ENCODE results near the gene FAM83F. TPM values are rescaled to one million over a fixed set of nuclear protein-coding genes. Genes with fewer than 3 reads are reported as not detected.

Gene FAM83F
- total and polyA plus RNA-seq, 4 donors, result 0.39 to 1.5 (median 1.2) TPM

DNA sequence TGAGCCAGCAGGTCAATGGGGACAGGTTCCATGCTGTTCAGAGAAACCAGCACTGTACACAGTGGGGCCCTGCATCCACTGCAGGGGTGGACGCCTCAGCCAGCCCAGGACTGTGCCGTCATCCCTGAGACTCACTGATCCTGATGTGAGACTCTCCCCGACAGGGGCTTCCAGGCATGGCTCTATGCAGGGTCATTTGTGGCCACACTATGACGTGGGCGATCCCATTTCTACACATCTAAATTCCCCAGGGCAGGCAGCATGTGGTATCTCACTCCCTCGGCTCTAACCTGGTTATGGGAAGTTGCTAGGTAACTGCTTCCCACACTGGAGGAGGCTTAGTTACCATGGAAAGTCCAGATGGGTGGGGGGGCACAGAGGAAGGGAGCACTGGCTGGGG is 14.2 kb upstream of the FAM83F start (continued):
- TF ChIP-seq, protein P1, sequence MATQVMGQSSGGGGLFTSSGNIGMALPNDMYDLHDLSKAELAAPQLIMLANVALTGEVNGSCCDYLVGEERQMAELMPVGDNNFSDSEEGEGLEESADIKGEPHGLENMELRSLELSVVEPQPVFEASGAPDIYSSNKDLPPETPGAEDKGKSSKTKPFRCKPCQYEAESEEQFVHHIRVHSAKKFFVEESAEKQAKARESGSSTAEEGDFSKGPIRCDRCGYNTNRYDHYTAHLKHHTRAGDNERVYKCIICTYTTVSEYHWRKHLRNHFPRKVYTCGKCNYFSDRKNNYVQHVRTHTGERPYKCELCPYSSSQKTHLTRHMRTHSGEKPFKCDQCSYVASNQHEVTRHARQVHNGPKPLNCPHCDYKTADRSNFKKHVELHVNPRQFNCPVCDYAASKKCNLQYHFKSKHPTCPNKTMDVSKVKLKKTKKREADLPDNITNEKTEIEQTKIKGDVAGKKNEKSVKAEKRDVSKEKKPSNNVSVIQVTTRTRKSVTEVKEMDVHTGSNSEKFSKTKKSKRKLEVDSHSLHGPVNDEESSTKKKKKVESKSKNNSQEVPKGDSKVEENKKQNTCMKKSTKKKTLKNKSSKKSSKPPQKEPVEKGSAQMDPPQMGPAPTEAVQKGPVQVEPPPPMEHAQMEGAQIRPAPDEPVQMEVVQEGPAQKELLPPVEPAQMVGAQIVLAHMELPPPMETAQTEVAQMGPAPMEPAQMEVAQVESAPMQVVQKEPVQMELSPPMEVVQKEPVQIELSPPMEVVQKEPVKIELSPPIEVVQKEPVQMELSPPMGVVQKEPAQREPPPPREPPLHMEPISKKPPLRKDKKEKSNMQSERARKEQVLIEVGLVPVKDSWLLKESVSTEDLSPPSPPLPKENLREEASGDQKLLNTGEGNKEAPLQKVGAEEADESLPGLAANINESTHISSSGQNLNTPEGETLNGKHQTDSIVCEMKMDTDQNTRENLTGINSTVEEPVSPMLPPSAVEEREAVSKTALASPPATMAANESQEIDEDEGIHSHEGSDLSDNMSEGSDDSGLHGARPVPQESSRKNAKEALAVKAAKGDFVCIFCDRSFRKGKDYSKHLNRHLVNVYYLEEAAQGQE (IDR thresholded peaks at IDR 0.05), result no peak
- TF ChIP-seq JUND (IDR thresholded peaks at IDR 0.05), result no peak
- no peak for TF ChIP-seq TAF1 (conservative IDR thresholded peaks at IDR 0.05)
- TF ChIP-seq HNF4G (IDR thresholded peaks at IDR 0.05), result no peak
- no peak for TF ChIP-seq RXRA (IDR thresholded peaks at IDR 0.05)
- TF ChIP-seq HNF4A (conservative IDR thresholded peaks at IDR 0.05), result no peak
- no peak for TF ChIP-seq YY1 (IDR thresholded peaks at IDR 0.05)
- TF ChIP-seq, protein P2, sequence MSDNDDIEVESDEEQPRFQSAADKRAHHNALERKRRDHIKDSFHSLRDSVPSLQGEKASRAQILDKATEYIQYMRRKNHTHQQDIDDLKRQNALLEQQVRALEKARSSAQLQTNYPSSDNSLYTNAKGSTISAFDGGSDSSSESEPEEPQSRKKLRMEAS (IDR thresholded peaks at IDR 0.05), result no peak
- no peak for TF ChIP-seq GABPA (IDR thresholded peaks at IDR 0.05 in 1 of 2, conservative IDR thresholded peaks at IDR 0.05 in 1 of 2)
- no peak for TF ChIP-seq FOXA2 (IDR thresholded peaks at IDR 0.05)
- no peak for TF ChIP-seq NR2F2 (IDR thresholded peaks at IDR 0.05)

DNA sequence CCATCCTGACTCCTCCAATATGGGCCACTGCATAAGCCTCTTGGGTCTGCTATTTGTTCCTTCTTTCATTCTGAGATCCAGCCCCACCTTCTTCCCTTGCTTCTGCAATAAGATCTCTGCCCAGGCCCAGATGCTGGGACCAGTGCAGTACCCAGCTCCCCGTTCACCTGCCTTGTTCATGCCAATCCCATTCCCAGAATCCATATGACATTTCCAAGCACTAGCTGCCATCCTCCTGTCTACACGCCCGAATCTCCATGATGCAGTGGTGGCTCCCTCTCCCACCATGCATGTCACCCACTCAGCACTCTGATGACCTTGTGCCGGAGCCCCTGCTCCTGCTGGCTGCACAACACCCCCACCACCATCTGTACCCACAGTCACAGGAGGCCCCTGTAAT is 11.4 kb upstream of the FAM83F start:
- Histone ChIP-seq H3K4me3 (ENCODE audit: low read depth in 1 of 3, low read length in 3 of 3) (no peak overlapping the region), H3K27me3 (ENCODE audit: control insufficient read depth in 4 of 4, insufficient read depth in 4 of 4, low read length in 3 of 4) (no peaks in the 10 kb centered on the region), H3K9ac (ENCODE audit: low read depth in 1 of 2, low read length in 2 of 2) (no peak overlapping the region), H3K9me3 (ENCODE audit: control insufficient read depth in 4 of 4, low read length in 3 of 4) (no peaks in the 10 kb centered on the region), H3K27ac (ENCODE audit: low read depth in 1 of 2, low read length in 2 of 2) (no peak overlapping the region), H3K36me3 (ENCODE audit: control insufficient read depth in 4 of 4, insufficient read depth in 3 of 4, low read depth in 1 of 4, low read length in 3 of 4) (no peaks in the 10 kb centered on the region), H3K4me1 (ENCODE audit: control insufficient read depth in 4 of 4, insufficient read depth in 4 of 4, low read length in 3 of 4) (no peaks in the 10 kb centered on the region)
- 95% methylated on average over 4 of the region's 4 CpGs for WGBS
- TF ChIP-seq YY1 (IDR thresholded peaks at IDR 0.05) (no peak), HNF4A (conservative IDR thresholded peaks at IDR 0.05) (no peak), RXRA (IDR thresholded peaks at IDR 0.05) (no peak), FOXA2 (IDR thresholded peaks at IDR 0.05) (no peak), JUND (IDR thresholded peaks at IDR 0.05) (no peak), RAD21 (IDR thresholded peaks at IDR 0.05) (no peak), HNF4G (IDR thresholded peaks at IDR 0.05) (no peak), SP1 (IDR thresholded peaks at IDR 0.05) (no peak), EGR1 (IDR thresholded peaks at IDR 0.05; ENCODE audit: low read depth in 2 of 2) (no peak), GABPA (IDR thresholded peaks at IDR 0.05 in 1 of 2, conservative IDR thresholded peaks at IDR 0.05 in 1 of 2) (no peak), TAF1 (conservative IDR thresholded peaks at IDR 0.05) (no peak), NR2F2 (IDR thresholded peaks at IDR 0.05) (no peak), ZBTB33 (IDR thresholded peaks at IDR 0.05) (no peak), FOXA1 (IDR thresholded peaks at IDR 0.05) (no peak)
- TF ChIP-seq, protein P3, sequence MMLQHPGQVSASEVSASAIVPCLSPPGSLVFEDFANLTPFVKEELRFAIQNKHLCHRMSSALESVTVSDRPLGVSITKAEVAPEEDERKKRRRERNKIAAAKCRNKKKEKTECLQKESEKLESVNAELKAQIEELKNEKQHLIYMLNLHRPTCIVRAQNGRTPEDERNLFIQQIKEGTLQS (IDR thresholded peaks at IDR 0.05), result no peak
- TF ChIP-seq, protein P4, sequence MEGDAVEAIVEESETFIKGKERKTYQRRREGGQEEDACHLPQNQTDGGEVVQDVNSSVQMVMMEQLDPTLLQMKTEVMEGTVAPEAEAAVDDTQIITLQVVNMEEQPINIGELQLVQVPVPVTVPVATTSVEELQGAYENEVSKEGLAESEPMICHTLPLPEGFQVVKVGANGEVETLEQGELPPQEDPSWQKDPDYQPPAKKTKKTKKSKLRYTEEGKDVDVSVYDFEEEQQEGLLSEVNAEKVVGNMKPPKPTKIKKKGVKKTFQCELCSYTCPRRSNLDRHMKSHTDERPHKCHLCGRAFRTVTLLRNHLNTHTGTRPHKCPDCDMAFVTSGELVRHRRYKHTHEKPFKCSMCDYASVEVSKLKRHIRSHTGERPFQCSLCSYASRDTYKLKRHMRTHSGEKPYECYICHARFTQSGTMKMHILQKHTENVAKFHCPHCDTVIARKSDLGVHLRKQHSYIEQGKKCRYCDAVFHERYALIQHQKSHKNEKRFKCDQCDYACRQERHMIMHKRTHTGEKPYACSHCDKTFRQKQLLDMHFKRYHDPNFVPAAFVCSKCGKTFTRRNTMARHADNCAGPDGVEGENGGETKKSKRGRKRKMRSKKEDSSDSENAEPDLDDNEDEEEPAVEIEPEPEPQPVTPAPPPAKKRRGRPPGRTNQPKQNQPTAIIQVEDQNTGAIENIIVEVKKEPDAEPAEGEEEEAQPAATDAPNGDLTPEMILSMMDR (IDR thresholded peaks at IDR 0.05; ENCODE audit: low read depth, low read length, missing input control), result no peak
- TF ChIP-seq, protein P1 (IDR thresholded peaks at IDR 0.05), result no peak
- TF ChIP-seq, protein P2 (IDR thresholded peaks at IDR 0.05), result no peak
- DNase-seq (ENCODE audit: low spot score), result no peak
